Measurements from ENCODE around the gene SPTBN5.

DNA sequence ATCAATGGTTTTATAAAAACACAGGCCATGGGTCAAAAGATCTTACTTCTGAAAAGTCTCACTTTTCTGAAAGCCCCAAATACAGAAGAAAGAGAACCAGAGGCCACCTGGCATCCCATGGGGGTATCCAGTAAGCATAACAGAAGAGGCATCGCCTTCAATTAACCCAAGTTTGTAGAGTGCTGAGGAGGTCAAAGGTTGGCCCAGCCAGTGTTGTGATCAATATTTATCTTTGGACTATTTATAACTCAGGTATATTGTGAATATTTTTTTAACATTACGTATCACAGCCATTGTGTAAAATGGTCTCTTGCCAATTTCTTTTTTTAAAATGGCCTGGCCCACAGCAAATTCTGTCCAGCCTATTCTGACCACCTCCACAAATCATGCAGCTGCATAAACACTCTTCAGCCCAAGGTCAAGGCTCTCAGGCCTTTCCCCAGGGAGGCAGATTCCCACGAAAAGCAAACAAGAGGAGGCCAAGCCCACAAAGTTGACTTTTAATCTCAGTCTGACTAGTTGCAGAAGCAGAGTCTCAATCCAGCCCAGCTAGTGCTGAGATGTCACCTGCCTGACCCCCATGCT lies 26.2 kb upstream of the SPTBN5 start:
- TF ChIP-seq POLR2AphosphoS5 (IDR thresholded peaks at IDR 0.05; ENCODE audit: low read depth, low read length): no peak
- no peak for TF ChIP-seq SIN3A (IDR thresholded peaks at IDR 0.05; ENCODE audit: borderline replicate concordance, insufficient read depth, low read length)
- no peak for TF ChIP-seq TAF1 (IDR thresholded peaks at IDR 0.05; ENCODE audit: borderline replicate concordance, insufficient read depth, low read length)
- no peak for TF ChIP-seq REST (IDR thresholded peaks at IDR 0.05; ENCODE audit: insufficient read depth in 1 of 2, low read depth in 2 of 2, low read length in 2 of 2)
